Right lobe of liver (tissue), 6 donors: ENCODE data around the gene RPS28. TPM values are rescaled to one million over a fixed set of nuclear protein-coding genes. Genes with fewer than 3 reads are reported as not detected.
"Not testable (repeated sequence)": the region's sequence is repeated elsewhere in the genome, so short reads cannot be mapped to it uniquely, and the experiment has no call there.

Experiments used
- ATAC-seq, 4 donors: fragments of 200-7000 bp; cut with Tn5 transposase; one replicate each; pipeline ENCODE4 v1.9.1; 2020; ENCODE audit warnings: mild to moderate bottlenecking in 4 of 4, moderate library complexity in 4 of 4
- DNase-seq, 3 donors: peaks; one replicate each; pipeline ENCODE4 v3.0.0-alpha.2; 2020
- H3K27ac ChIP-seq, 3 donors: fragments of 200-600 bp; one replicate each; pipeline ENCODE4 v1.8.0; 2022
- H3K27me3 ChIP-seq, 2 donors: fragments of 200-600 bp; one replicate each; pipeline ENCODE4 v1.8.0; 2022
- H3K36me3 ChIP-seq, 4 donors: fragments of 200-600 bp; sonication (generic) in 1 of 4; one replicate each; pipeline versions ENCODE4 v1.5.1 to v1.8.0; 2017 to 2022; ENCODE audit warnings: control low read depth in 1 of 4
- H3K4me1 ChIP-seq, 4 donors: fragments of 200-600 bp; sonication (generic) in 1 of 4; one replicate each; pipeline versions ENCODE4 v1.5.1 to v1.8.0; 2017 to 2022; ENCODE audit warnings: control low read depth in 1 of 4
- H3K4me3 ChIP-seq, 3 donors: fragments of 200-600 bp; one replicate each; pipeline ENCODE4 v1.8.0; 2022
- H3K9me3 ChIP-seq, 4 donors: fragments of 200-600 bp; sonication (generic) in 1 of 4; one replicate each; pipeline versions ENCODE4 v1.5.1 to v1.8.0; 2017 to 2022; ENCODE audit warnings: control low read depth in 1 of 4
- CTCF ChIP-seq, 4 donors: fragments of 200-600 bp in 3 of 4; fragments of 450-650 bp in 1 of 4; IDR thresholded peaks; one replicate each; pipeline versions ENCODE4 v1.5.1 to v1.8.0; 2016 to 2022; ENCODE audit warnings: antibody characterized with exemption in 4 of 4, mild to moderate bottlenecking in 2 of 4
- POLR2A ChIP-seq: fragments of 450-650 bp; IDR thresholded peaks from one replicate; pipeline ENCODE4 v1.6.1; 2017; ENCODE audit warnings: antibody characterized with exemption, mild to moderate bottlenecking
- WGBS: methylation state at CpG from one replicate; pipeline ENCODE4 v1.1.6; 2018; ENCODE audit warnings: low coverage, low lambda C conversion rate; ENCODE audit not compliant: insufficient coverage; ENCODE audit errors: missing lambda C conversion rate; 5-methylcytosine and 5-hydroxymethylcytosine counted together
- intact Hi-C, 2 donors: fragments of 100-400 bp; cut with DNase I; formaldehyde crosslinking; loops; one replicate each; pipeline versions ENCODE4 v1.11.2 to v1.14.1; 2022
- total RNA-seq, 6 experiments: library from RNA; depleted of rRNA in 2 of 6; stranded (reverse); fragments of >200 nt in 2 of 6; fragmentation: NEBNext Ultra II Directional in 3 of 6; extraction: Animal tissue kit (Norgen Biotek cat#: 25700) in 3 of 6; gene quantifications; one replicate each; pipeline versions ENCODE4 v1.1.0 to v1.2.4, GENCODE V29; 2016 to 2023
- donor health status: DM: no; HTN: yes; CAD: no.
- donor health status: DM: no; HTN: no; CAD: no.
- donor health status: DM: no; HTN: no; CAD: no.
- donor health status: DM: no; HTN: yes; CAD: no.
- donor health status: DM: no; HTN: yes; CAD: no.

RPS28 gene
- total RNA-seq, 6 experiments from 2014 or later, result 147 to 669 (median 564) TPM

GRCh38 chr19:8342684-8343482, 21.6 kb downstream of the RPS28 start, which contains the start of gene KANK3:
Gene KANK3, minus strand, starts transcription at chr19:8343262. Its CDS starts 5,434 bp downstream, at chr19:8337828.
- ATAC-seq (peak; percentile 96 to 99 (median 98)), DNase-seq (peak; percentile 99 to 100 (median 99))
- intact Hi-C loops, result no loop called here
- Histone ChIP-seq H3K4me3 (peak within 1 kb of the TSS; percentile 39 to 55 (median 52)), H3K4me1 (peaks cover 0 to 9% (median 0%) of the 10 kb centered on the region in 4 donors), H3K27me3 (no peaks in the 10 kb centered on the region), H3K9me3 (no peaks in the 10 kb centered on the region), H3K36me3 (no peaks in the 10 kb centered on the region), H3K27ac (peak within 1 kb of the TSS; percentile 40 to 72 (median 68))
- TF ChIP-seq CTCF (IDR thresholded peaks at IDR 0.05) (peak in 1 of 4 donors; percentile 7), POLR2A (peak; percentile 74)
- 7% methylated on average over 25 of the region's 65 CpGs for WGBS

- no peak for TF ChIP-seq CTCF (IDR thresholded peaks at IDR 0.05)
- H3K27me3 ChIP-seq, result no peaks in the 10 kb centered on the region
- intact Hi-C loops, result no loop called here
- no peak overlapping the region for H3K27ac ChIP-seq
- DNase-seq, result no peak
- H3K36me3 ChIP-seq, result no peaks in the 10 kb centered on the region
- H3K4me1 ChIP-seq, result peaks cover 0 to 9% (median 0%) of the 10 kb centered on the region in 4 donors
- no peak for ATAC-seq
- WGBS, result 20% methylated on average over 2 of the region's 11 CpGs
- no peaks in the 10 kb centered on the region for H3K9me3 ChIP-seq
- peak overlapping the region in 2 of 3 donors; percentile 39 to 55 for H3K4me3 ChIP-seq
Measured at GRCh38 chr19:8343483-8343844, 22.2 kb downstream of the RPS28 start.

GRCh38 chr19:8349629-8350372, 28.5 kb downstream of the RPS28 start:
- not testable (repeated sequence) for H3K4me1 ChIP-seq, H3K27me3 ChIP-seq, ATAC-seq, H3K36me3 ChIP-seq, DNase-seq, H3K27ac ChIP-seq, H3K9me3 ChIP-seq, H3K4me3 ChIP-seq
- intact Hi-C loops, result loop anchor here in 1 of 2 donors (10.0 kb wide), 1 partner anchor 55 kb away; no protein-coding TSS in a partner anchor
- WGBS, result 68% methylated on average over 6 of the region's 8 CpGs

GRCh38 chr19:8352134-8352827, 31.0 kb downstream of the RPS28 start:
- H3K27ac ChIP-seq, result no peak overlapping the region
- TF ChIP-seq CTCF (IDR thresholded peaks at IDR 0.05) (no peak), POLR2A (no peak)
- DNase-seq (no peak), ATAC-seq (no peak)
- 67% methylated on average over 4 of the region's 10 CpGs for WGBS
- H3K36me3 ChIP-seq, result no peaks in the 10 kb centered on the region
- no peaks in the 10 kb centered on the region for H3K27me3 ChIP-seq
- no peak overlapping the region for H3K4me3 ChIP-seq
- intact Hi-C loops, result loop anchor here in 1 of 2 donors (10.0 kb wide), 1 partner anchor 53 kb away; no protein-coding TSS in a partner anchor
- peaks cover 0 to 27% (median 12%) of the 10 kb centered on the region in 4 donors for H3K4me1 ChIP-seq
- H3K9me3 ChIP-seq, result no peaks in the 10 kb centered on the region

- H3K27me3 ChIP-seq, H3K36me3 ChIP-seq, DNase-seq, H3K27ac ChIP-seq, ATAC-seq, H3K4me3 ChIP-seq, H3K9me3 ChIP-seq: not testable (repeated sequence)
- intact Hi-C loops, result loop anchor here in 1 of 2 donors (10.0 kb wide), 1 partner anchor 52 kb away; no protein-coding TSS in a partner anchor
- WGBS, result 59% methylated on average over 5 of the region's 5 CpGs
- H3K4me1 ChIP-seq, result peaks cover 0 to 29% (median 15%) of the 10 kb centered on the region in 4 donors
Measured at GRCh38 chr19:8352845-8353244, 31.5 kb downstream of the RPS28 start.
